Kidney (tissue), 14 donors: ENCODE measurements around the gene SLC3A2. TPM values are rescaled to one million over a fixed set of nuclear protein-coding genes. Genes with fewer than 3 reads are reported as not detected.
"Not testable (repeated sequence)": the region's sequence is repeated elsewhere in the genome, so short reads cannot be mapped to it uniquely, and the experiment has no call there.

Experiments used
- DNase-seq, 5 donors: peaks; one replicate each; pipeline ENCODE4 v3.0.0-alpha.2; 2013 to 2020
- FAIRE-seq: peaks from 2 replicates; lab custom pipeline; 2012; peaks lifted over from hg19 to GRCh38; lab: Jason Lieb, UNC
- H3K27ac ChIP-seq, 2 donors: one replicate each; pipeline ENCODE4 v1.7.0; 2013; ENCODE audit warnings: low read depth in 2 of 2, low read length in 2 of 2, inconsistent platforms in 1 of 2
- H3K27me3 ChIP-seq: one replicate; pipeline ENCODE4 v1.7.1; 2013; ENCODE audit warnings: low read length, inconsistent platforms; ENCODE audit not compliant: control insufficient read depth, insufficient read depth
- H3K36me3 ChIP-seq, 3 donors: one replicate each; pipeline versions ENCODE4 v1.7.0 to v1.7.1; 2013; ENCODE audit warnings: low read length in 3 of 3, control low read depth in 1 of 3, inconsistent platforms in 1 of 3; ENCODE audit not compliant: insufficient read depth in 3 of 3, control insufficient read depth in 2 of 3
- H3K4me1 ChIP-seq, 3 donors: one replicate each; pipeline versions ENCODE4 v1.7.0 to v1.7.1; 2013; ENCODE audit warnings: low read length in 3 of 3, inconsistent platforms in 1 of 3, low read depth in 1 of 3; ENCODE audit not compliant: control insufficient read depth in 2 of 3, insufficient read depth in 2 of 3
- H3K4me3 ChIP-seq, 3 donors: one replicate each; pipeline versions ENCODE4 v1.7.0 to v1.8.1; 2013; ENCODE audit warnings: low read length in 3 of 3, control low read depth in 1 of 3, inconsistent platforms in 1 of 3
- H3K9ac ChIP-seq, 3 donors: one replicate each; pipeline versions ENCODE4 v1.7.0 to v1.7.1; 2013; ENCODE audit warnings: low read length in 3 of 3, control low read depth in 1 of 3, inconsistent platforms in 1 of 3
- H3K9me3 ChIP-seq, 3 donors: one replicate each; pipeline versions ENCODE4 v1.7.0 to v1.7.1; 2013; ENCODE audit warnings: low read length in 3 of 3, control low read depth in 1 of 3, inconsistent platforms in 1 of 3; ENCODE audit not compliant: control insufficient read depth in 2 of 3, insufficient read depth in 1 of 3
- CTCF ChIP-seq: IDR thresholded peaks from 3 replicates; pipeline ENCODE4 v1.5.1; 2012; ENCODE audit warnings: mild to moderate bottlenecking, moderate library complexity, borderline replicate concordance; ENCODE audit not compliant: insufficient read depth; ENCODE audit errors: extremely low read depth
- intact Hi-C: fragments of 100-400 bp; cut with DNase I; formaldehyde crosslinking; loops from one replicate; pipeline ENCODE4 v1.11.1; 2022
- polyA plus RNA-seq: library from polyadenylated mRNA; stranded (reverse); fragments of 350-450 nt; fragmentation: Illumina TruSeq; extraction: RNeasy Lipid Tissue Mini Kit (QIAGEN cat#74804); gene quantifications from one replicate; pipeline ENCODE4 v1.2.3, GENCODE V29; 2014; ENCODE audit warnings: low read depth, low replicate concordance; ENCODE audit not compliant: insufficient read depth
- total RNA-seq: library from RNA; stranded (reverse); fragmentation: NEBNext Ultra II Directional; extraction: Animal tissue kit (Norgen Biotek cat#: 25700); gene quantifications from one replicate; pipeline ENCODE4 v1.2.1, GENCODE V29; 2021
- donor health status: control.
- donor health status: control.
- donor health status: control.
- donor health status: control.
- donor health status: control.
- donor health status: DM: yes; HTN: yes; CAD: no.
- donor health status: Normal renal cell carcinoma (clear cell type).

The SLC3A2 gene
- total and polyA plus RNA-seq, 2 donors from 2014 or later = 203 to 299 TPM

- H3K27me3 ChIP-seq = no peaks in the 10 kb centered on the region
- H3K9me3 ChIP-seq = no peaks in the 10 kb centered on the region
- no peaks in the 10 kb centered on the region for H3K36me3 ChIP-seq
- H3K27ac ChIP-seq = no peak overlapping the region
- TF ChIP-seq CTCF = no peak
- FAIRE-seq (no peak), DNase-seq (no peak)
- intact Hi-C loops = no loop called here
- H3K4me1 ChIP-seq = no peaks in the 10 kb centered on the region
- no peak overlapping the region for H3K4me3 ChIP-seq
- no peak overlapping the region for H3K9ac ChIP-seq
Measured at GRCh38 chr11:62933750-62934495, 53.2 kb downstream of the SLC3A2 start.

- H3K27me3 ChIP-seq = no peaks in the 10 kb centered on the region
- no peak for FAIRE-seq
- H3K9me3 ChIP-seq = no peaks in the 10 kb centered on the region
- intact Hi-C loops = no loop called here
- no peak for TF ChIP-seq CTCF
- no peak overlapping the region for H3K27ac ChIP-seq
- no peak overlapping the region for H3K4me3 ChIP-seq
- H3K4me1 ChIP-seq = no peaks in the 10 kb centered on the region
- H3K9ac ChIP-seq = no peak overlapping the region
- H3K36me3 ChIP-seq = no peaks in the 10 kb centered on the region
- DNase-seq = no peak
Measured at GRCh38 chr11:62934496-62934785, 53.7 kb downstream of the SLC3A2 start.

DNA sequence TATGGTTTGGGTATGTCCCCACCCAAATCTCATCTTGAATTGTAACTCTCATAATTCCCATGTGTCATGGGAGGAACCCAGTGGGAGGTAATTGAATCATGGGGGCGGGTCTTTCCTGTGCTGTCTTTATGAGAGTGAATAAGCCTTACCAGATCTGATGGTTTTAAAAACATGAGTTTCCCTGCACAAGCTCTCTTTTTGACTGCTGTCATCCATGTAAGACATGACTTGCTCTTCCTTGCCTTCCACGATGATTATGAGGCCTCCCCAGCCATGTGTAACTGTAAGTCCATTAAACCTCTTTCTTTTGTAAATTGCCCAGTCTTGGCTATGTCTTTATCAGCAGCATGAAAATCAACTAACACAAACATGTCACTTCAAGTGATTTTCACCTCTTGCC is 56.8 kb downstream of the SLC3A2 start:
- H3K27ac ChIP-seq, DNase-seq, H3K36me3 ChIP-seq, intact Hi-C loops, H3K9me3 ChIP-seq, FAIRE-seq, H3K4me3 ChIP-seq, H3K27me3 ChIP-seq, H3K9ac ChIP-seq, H3K4me1 ChIP-seq: not testable (repeated sequence)

Other genes with a start within 250 kb of the SLC3A2 start
- 309 TPM for gene GANAB, start 234.3 kb upstream of the SLC3A2 start, total RNA-seq
- 110 TPM for gene GANAB, start 234.3 kb upstream of the SLC3A2 start, polyA plus RNA-seq
- gene INTS5, start 227.6 kb upstream of the SLC3A2 start, total RNA-seq = 21.2 TPM
- gene INTS5, start 227.6 kb upstream of the SLC3A2 start, polyA plus RNA-seq = 11.2 TPM
- 44.5 TPM for gene C11orf98, start 215.7 kb upstream of the SLC3A2 start, total RNA-seq
- 138 TPM for gene C11orf98, start 215.7 kb upstream of the SLC3A2 start, polyA plus RNA-seq
- gene CSKMT, start 215.6 kb upstream of the SLC3A2 start, total RNA-seq = 12.1 TPM
- 8.2 TPM for gene CSKMT, start 215.6 kb upstream of the SLC3A2 start, polyA plus RNA-seq
- 7.6 TPM for gene UQCC3, start 209.2 kb upstream of the SLC3A2 start, total RNA-seq
- gene UQCC3, start 209.2 kb upstream of the SLC3A2 start, polyA plus RNA-seq = 24.8 TPM
- gene LBHD1, start 208.6 kb upstream of the SLC3A2 start, total RNA-seq = 7.9 TPM
- 5.3 TPM for gene LBHD1, start 208.6 kb upstream of the SLC3A2 start, polyA plus RNA-seq
- 89.2 TPM for gene UBXN1, start 201.8 kb upstream of the SLC3A2 start, total RNA-seq
- 139 TPM for gene UBXN1, start 201.8 kb upstream of the SLC3A2 start, polyA plus RNA-seq
- gene LRRN4CL, start 191.4 kb upstream of the SLC3A2 start, total RNA-seq = 1.2 TPM
- gene LRRN4CL, start 191.4 kb upstream of the SLC3A2 start, polyA plus RNA-seq = 0.58 TPM
- 93.2 TPM for gene BSCL2, start 173.5 kb upstream of the SLC3A2 start, total RNA-seq
- gene BSCL2, start 173.5 kb upstream of the SLC3A2 start, polyA plus RNA-seq = 249 TPM
- gene GNG3, start 173.2 kb upstream of the SLC3A2 start, total RNA-seq = not detected
- gene GNG3, start 173.2 kb upstream of the SLC3A2 start, polyA plus RNA-seq = 1.1 TPM
- 49.0 TPM for gene HNRNPUL2, start 153.4 kb upstream of the SLC3A2 start, total RNA-seq
- 37.1 TPM for gene HNRNPUL2, start 153.4 kb upstream of the SLC3A2 start, polyA plus RNA-seq
- gene TTC9C, start 152.4 kb upstream of the SLC3A2 start, total RNA-seq = 24.8 TPM
- 39.2 TPM for gene TTC9C, start 152.4 kb upstream of the SLC3A2 start, polyA plus RNA-seq
- gene ZBTB3, start 126.7 kb upstream of the SLC3A2 start, total RNA-seq = 15.0 TPM
- gene ZBTB3, start 126.7 kb upstream of the SLC3A2 start, polyA plus RNA-seq = 4.8 TPM
- 66.0 TPM for gene POLR2G, start 119.3 kb upstream of the SLC3A2 start, total RNA-seq
- 143 TPM for gene POLR2G, start 119.3 kb upstream of the SLC3A2 start, polyA plus RNA-seq
- 27.1 TPM for gene TAF6L, start 109.5 kb upstream of the SLC3A2 start, total RNA-seq
- gene TAF6L, start 109.5 kb upstream of the SLC3A2 start, polyA plus RNA-seq = 19.3 TPM
- gene TMEM179B, start 93.5 kb upstream of the SLC3A2 start, total RNA-seq = 57.1 TPM
- gene TMEM179B, start 93.5 kb upstream of the SLC3A2 start, polyA plus RNA-seq = 105 TPM
- gene TMEM223, start 88.9 kb upstream of the SLC3A2 start, total RNA-seq = 16.5 TPM
- gene TMEM223, start 88.9 kb upstream of the SLC3A2 start, polyA plus RNA-seq = 34.9 TPM
- gene NXF1, start 75.5 kb upstream of the SLC3A2 start, total RNA-seq = 83.8 TPM
- gene NXF1, start 75.5 kb upstream of the SLC3A2 start, polyA plus RNA-seq = 70.7 TPM
- gene STX5, start 48.8 kb upstream of the SLC3A2 start, total RNA-seq = 39.6 TPM
- gene STX5, start 48.8 kb upstream of the SLC3A2 start, polyA plus RNA-seq = 44.6 TPM
- not detected for gene TEX54, start 48.1 kb upstream of the SLC3A2 start, total RNA-seq
- not detected for gene TEX54, start 48.1 kb upstream of the SLC3A2 start, polyA plus RNA-seq
- gene WDR74, start 41.3 kb upstream of the SLC3A2 start, total RNA-seq = 48.9 TPM
- gene WDR74, start 41.3 kb upstream of the SLC3A2 start, polyA plus RNA-seq = 38.5 TPM
- 0.44 TPM for gene CHRM1, start 40.5 kb downstream of the SLC3A2 start, total RNA-seq
- gene CHRM1, start 40.5 kb downstream of the SLC3A2 start, polyA plus RNA-seq = 0.22 TPM
- 2.4 TPM for gene SLC22A6, start 104.1 kb downstream of the SLC3A2 start, total RNA-seq
- 362 TPM for gene SLC22A6, start 104.1 kb downstream of the SLC3A2 start, polyA plus RNA-seq
- gene SLC22A8, start 134.9 kb downstream of the SLC3A2 start, total RNA-seq = 0.41 TPM
- gene SLC22A8, start 134.9 kb downstream of the SLC3A2 start, polyA plus RNA-seq = 447 TPM